ENCODE data around the gene DCLK1.

Gene DCLK1

DNA sequence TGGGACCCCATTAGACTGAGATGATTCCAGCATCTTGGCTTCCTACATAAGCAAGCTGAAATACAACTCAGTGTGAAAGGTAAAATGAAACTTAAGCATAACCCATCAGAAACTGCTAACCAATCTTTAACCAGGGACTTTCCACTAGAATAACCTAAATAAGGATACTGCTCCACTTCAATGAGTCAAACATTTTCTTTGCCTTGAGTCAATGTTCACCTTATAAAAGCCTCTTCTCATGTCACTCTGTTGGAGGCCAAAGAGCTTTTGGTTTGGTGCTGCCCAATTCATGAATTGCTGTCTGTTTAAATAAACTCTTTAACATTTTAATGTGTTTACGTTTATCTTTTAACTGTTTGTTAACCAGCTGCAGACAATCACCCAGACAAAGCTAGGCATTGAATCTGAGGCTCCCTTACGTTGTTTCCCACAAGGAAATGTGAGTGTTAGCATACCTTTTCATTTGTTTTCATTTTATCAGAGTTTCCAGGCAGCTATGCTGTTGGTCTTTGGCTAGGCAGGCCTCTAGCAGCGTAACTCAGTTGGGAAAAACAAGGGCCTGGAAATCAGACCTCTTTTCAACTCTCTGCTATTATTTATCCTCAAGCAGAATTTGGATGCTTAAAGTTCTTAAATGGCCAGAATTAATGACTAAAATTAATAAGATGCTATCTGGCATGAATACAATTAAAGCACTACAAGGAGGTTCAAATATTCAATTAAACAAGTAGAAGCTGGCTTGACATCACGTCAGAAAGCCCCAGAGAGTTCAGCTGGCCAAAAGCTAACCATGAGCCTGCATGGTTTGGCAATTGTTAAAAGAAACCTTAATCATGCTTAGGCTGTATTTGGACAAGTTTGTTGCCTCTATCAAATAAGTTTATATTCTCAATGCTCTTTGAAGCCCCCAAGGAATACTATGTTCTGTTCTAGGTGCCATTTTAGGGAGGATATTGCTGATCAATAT, 200.2 kb downstream of the DCLK1 start:
- no peak for DNase-seq

DNA sequence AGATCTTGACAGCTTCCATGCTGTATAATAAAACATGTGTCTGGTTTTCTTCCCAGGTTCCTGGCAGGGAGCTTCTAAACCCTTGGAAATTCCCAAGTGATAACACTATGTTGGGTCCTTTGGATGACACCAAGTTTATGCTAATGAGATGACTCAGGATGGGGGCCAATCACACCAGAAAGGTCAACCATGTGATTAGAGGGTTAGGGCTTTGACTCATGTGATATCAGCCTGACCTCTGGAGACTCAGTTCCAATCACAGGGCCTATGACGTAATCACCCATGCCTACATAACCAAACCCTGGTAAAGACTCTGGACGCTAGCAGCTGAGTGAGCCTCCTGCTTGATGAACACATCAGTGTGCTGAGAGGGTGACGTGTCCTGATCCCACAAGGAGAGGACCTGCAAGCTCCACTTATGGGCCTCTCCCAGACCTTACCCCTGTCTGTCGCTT, 203.6 kb downstream of the DCLK1 start:
- DNase-seq = no peak

DNA sequence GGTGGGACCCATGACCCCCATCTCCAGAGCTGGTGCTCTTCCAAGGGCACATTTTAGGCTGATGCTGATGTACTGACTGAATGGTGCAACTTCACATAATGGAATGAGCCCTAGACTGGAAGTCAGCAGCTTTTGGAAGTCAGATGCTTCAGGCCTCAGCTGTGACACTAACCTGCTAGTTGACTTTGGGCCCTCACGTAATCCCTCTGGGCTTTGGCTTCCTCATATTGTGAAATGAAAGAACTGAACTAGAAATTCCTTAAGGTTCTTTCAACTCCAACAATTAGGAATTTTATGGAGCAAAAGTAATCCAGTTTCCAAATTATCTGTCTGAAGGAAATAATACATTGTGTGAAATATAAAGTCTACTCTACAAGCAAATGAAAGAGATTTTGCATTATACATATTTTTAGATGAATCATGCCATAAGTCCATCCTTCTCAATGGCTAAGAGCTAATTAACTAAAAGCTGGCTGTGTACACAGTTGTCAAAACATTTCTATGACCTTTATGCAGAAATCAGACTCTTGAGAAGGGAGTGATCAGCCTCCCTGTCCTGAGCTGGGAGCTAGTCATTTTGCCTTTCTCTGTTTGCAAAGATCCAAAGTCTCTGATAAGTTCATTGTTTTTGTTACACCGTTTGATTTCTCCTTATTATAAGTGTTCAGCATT, 204.2 kb downstream of the DCLK1 start:
- DNase-seq = no peak

DNA sequence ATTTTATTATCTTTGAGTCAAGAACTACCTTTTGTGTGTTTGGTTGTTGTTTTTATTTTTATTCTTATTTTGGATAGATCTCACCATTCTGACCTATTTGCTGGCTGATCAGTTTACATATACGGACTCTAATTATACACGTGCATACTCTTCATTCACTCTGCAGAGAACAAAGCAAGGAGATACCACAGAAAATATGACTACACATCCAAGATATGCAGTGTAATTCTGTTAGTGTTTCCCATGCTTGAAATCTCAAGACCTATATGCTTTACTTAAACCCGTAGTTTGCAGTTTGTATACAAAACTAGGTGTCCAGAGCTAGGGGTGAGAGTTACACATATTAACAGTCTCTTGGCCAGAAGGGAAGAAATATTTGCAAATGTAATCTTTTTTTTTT, 205.5 kb downstream of the DCLK1 start:
- no peak for DNase-seq

DNA sequence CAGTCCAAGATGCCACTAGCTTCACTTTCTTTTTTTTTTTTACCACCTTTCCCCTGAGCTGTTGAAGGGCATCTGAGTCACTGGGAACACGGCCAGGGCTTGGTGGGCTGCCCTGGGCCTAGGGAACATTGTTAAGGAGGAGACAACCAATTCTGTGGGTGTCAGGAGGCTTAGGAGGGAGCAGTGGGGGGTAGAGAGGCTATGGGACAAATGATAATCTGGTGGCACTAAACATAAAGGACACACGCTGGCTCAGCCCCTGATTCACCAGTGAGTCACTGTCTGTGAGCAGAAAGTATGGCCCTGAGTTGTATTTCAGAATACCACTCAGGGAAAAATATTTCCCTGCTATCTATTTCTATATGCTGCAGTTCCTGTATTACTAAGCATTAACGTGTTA, 207.8 kb downstream of the DCLK1 start:
- DNase-seq = no peak

DNA sequence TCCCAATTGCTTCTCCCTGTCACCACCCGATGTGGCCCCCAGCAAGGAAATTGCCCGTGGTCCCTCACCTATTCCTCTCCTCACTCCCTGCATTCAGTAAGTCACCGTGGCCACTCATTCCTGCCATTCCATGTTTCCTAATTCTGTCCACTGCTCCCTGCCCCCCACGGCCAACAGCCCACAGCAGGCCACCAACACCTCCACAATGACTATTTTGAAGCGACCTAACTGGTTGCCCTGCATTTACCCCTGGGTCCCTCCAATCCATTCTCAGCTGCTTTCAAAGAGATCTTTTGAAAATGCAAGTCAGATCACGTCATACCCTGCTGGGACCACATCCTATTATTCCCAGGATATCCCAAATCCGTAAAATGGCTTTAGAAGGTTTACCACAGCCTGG, 210.4 kb downstream of the DCLK1 start:
- no peak for DNase-seq

DNA sequence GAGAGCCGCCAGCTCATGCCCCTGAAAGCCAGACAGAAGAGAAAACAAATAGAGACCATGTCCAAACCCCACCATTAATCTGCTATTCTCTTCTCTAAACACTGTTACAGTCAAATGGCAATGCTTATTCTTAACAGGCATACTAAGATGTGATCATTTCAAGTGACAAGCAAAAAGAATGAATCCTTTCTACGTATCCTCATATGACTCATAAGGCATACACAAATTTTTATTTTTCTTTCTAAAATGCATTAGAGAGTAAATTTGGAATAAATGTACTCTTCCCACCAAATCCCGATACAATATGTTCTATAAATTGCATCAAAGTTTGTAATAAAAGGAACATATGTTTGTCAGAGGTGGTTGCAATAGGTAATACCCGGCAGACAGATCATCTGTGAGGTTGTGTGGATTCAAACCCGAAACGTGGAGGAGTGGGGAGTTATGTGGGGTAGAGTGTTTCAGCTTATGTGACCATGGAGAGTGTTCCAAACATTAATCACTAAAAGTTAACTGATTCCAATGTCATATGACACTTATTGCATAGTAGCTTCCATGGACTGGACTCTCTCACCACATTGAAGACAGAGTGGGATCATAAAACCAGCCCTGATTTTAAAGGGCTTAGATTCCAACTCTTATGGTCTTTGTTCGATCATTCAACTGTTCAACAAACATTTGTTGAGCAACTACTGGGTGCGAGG, 213.1 kb downstream of the DCLK1 start:
- no peak for DNase-seq

DNA sequence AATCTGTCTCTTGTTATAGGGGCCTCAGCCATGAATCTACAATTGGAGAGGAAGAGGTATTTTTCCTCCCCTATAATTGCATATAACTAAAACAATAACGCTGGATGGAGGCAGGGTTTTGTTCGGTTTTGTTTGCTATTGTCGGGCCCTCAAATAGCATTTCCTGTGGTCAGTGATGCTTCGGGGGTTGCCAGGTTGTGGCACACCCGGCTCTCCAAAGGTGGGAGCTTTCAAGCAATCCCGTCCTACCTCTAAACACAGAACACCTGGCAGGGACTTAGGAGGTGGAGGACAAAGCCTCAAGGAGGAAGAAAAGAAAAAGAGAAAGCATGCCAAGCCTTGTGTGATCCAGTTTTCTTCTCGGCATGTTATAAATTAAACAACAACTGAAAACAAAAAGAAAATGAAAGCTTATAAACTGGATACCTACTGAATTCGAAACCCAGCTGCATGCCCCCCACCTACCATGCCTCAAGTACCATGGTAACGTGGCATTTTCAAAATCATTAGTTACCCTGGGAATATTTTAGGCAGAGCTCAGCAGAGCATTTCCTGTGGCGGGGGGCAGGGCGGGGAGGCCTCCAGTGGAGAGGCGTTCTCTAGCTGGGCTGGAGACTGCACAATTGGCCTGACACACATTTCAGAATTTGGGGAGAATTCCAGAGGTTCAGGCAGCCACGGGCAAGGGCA, 213.8 kb downstream of the DCLK1 start:
- no peak for DNase-seq

DNA sequence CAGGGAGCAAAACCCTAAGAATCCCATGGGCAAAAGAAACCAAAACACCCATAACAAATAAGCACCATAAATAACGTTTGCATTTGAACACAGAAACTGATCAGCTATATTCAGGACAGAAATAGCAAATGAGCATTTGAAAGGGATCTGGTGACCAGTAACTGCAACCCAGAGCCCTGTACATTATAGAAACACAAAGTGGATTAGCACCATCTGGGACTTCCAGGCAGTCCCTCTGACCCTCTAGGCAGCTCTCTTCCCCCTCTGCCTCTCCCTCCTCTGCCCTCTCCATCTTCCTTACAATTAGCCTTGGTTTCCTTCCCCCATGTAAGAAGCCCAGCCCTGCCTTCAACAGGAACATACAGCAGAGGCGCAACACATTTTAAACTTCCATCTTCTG, 215.0 kb downstream of the DCLK1 start:
- DNase-seq = no peak

DNA sequence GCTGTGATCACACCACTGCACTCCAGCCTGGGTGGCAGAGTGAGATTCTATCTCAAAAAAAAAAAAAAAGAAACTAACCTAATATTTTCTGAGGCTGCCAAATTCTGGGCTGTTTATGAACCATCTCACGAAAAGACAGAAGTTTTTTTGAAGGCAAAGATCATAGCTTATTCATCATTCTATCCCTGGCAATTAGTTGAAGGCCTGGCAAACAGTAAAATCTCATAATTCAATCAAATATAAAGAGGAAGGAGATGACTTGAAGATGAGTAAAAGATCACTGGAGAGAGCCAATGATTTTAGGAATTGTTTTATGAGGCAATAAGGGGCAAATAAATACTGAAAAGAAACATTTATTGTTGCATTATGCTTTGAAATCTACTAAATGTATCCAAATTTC, 216.5 kb downstream of the DCLK1 start:
- DNase-seq = no peak

DNA sequence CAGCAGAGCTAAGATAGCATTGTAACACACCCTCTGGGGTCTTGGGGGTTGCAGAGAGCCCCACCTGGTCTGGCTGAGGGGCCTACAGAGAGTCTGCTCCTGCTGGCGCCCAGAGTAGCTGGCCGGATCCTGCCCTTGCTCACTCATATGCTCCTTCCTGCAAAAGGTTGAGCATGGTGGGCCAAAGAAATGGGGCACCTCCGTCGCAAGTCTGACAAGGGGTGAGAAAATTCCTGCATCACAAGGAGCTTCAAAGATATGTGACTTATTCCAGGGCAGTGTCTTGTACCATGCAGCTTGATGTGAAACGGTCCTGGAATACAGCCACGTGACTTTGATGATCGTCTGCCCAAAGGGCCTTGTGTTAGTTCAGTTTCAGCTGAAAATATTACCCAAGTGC, 218.3 kb downstream of the DCLK1 start:
- DNase-seq = no peak

DNA sequence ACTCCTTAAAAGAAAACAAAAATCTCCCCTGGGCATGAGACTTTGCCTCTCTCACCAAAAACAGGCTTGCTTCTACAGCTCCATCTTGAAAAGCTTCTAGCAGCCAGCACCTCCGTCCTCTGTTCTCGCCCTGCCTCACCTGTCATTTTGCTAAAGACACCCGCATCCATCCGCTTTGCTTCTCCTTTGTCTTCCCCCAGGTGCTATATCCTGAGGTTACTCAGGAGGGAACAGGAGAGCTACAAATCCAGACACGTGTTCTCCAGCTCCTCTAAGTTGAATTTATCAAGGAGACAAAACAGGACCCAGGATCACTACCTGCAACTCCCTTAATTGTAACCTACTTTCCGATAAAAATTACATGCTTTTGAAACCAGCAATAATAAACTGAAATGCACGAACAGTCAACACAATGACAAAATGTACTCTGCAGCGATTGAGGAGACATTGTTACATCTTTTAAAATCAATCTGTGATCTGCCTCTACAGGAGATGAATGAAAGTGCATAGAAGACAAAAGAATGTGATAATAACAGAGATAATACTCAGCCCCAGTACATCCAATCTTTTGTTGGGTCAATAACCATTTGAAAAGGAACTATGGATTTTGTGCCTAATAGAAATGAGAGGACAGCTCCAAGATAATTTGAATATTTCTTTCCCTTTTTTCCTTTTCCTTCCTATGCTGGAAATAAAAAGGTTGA, 221.2 kb downstream of the DCLK1 start:
- no peak for DNase-seq

DNA sequence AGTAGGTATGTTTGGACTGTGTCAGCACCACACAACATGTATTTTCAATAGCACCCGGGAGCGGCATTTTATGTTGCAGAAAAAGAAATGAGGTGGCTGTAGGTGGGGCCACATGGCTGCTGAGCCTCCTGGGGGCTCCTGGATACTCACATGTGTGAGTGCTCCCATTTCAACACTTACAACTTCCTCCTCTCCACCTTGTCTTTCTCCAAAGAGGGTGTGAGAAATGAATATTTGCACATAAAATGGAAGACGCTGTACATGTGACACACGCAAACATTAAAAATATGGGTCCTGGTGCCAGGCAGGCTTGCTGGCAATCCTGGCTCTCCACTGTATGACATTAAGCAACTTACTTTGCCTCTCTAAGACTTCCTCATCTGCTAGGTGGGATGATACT, 222.1 kb downstream of the DCLK1 start:
- no peak for DNase-seq

DNA sequence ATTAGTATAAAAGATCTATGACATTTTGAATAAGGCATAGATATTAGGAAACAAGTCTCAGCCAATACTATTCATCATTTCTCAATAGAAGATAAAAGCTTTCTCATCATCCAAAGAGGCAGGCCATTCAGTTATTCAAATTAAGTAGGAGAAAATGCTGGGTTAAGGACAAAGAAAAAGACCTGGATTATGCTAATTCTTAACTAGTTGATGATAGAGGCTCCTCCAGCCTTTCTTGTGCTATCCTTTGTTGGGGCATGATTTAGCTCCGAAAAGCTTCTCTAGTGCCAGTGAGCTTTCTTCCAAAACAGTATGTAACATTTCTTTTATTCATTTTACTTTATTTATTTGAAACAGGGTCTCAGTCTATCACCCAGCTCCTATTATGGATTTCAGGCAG, 223.0 kb downstream of the DCLK1 start:
- no peak for DNase-seq

DNA sequence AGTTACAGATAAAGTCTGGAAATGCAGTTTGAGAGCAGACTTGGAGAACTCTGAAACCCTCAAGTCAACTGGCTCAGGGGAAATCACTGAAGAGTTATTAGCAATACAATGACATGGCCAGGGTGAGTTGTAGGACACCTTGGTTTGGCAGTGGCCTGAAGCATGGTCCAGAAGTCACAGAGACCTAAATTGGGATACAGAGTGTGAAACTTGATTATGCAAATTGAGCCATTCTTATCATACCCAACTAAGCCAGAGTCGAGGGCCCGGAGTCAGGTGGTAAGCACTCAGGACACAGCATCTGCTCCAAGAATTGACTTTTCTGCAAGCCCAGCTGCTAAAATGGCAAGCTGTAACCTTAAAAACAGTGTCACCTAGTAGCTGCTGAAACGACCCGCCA, 224.5 kb downstream of the DCLK1 start:
- DNase-seq = no peak

DNA sequence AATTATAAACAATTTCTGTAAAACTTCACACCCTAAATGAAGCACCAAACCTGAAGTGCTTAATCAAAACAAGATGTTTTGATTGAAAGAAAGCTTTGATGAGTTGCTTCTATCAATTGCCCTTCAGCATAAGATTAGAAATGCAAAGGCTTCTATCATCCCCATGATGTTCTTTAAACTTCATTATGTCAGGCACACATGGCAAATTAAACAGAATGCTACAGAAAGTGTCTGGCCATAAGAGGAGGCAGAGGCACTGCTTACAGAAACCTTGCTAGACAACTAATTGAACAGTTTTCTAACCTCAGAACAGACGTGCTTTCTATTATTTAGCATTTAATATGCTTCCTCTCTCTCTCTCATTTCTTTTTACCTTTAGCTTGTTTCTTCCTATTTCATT, 228.1 kb downstream of the DCLK1 start:
- DNase-seq = no peak

DNA sequence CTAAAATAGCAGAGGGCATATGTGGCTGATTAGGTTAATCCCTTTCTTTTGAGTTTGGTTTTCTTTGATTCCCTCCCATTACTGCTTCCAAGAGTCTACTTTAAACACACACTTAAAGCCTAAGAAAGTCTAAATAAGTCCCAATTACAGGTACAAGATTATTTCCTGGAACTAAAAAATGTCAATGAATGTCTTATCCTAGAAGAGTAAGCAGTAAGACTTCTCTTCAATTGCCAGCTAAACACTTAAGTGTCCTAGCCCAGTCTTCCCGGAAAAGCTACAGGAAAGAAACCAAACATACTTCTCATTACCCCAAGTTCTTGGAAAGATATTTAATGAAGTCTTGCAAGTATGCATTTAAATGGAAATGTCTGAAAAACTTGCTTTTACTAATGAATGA, 233.1 kb downstream of the DCLK1 start:
- no peak for DNase-seq

DNA sequence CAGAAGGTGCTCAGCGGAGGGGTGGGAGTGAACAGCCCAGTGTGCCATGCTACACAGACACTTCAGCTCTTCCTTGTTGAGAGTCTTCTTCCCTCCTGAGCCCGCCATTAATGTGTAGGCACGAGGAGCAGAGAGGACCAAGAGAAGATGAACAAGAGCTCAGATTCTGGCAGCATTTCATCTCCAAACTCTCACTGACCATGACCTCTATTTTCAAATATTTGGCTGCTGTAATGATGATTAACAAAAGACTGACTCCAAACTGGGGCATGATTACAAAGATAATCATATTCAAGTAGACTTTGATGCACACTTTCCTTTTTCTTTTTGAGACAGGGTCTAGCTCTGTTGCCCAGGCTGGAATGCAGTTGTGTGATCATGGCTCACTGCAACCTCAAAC, 236.5 kb downstream of the DCLK1 start:
- no peak for DNase-seq

DNA sequence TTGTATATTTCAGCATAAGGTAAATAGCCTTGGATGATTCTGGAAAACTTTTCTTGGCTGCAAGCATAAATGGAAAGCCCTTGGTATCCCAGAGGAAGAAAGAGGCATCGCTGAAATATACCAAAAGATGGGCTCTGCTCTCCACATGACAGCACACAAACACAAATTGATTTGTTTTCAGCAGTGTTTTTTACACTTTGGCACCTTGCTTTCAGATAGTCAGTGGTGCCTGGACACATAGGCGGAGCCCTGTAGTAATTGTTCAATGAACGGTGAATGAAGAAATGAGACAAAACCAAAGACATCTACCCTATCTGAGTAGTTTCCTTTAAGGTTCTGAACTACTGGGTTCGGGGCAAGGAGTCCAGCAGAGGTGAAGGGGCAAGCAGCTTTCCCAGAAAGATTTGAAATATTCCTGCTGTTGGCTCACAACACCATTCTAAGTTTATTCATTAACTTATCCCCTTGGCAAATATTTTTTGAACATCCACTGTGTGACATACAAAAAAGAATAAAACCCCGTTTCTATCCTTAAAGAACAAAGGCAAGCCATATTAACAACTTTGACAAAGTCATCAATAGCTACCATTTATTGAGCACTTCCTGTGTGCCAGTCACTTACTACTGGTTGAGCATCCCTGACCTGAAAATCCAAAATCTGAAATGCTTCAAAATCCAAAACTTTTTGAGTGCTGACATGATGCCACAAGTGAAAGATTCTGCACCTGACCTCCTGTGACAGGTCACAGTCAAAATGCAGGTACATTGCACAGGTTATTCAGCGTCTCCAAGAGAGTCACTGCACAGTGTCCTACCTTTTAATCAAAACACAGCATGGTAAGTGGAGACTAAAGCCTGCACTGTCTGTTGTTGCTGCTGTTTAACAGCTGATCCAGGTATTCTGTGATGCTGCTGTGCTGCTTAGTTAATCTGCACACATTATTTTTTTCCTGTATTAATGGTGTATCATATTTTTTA, 238.1 kb downstream of the DCLK1 start:
- no peak for DNase-seq

DNA sequence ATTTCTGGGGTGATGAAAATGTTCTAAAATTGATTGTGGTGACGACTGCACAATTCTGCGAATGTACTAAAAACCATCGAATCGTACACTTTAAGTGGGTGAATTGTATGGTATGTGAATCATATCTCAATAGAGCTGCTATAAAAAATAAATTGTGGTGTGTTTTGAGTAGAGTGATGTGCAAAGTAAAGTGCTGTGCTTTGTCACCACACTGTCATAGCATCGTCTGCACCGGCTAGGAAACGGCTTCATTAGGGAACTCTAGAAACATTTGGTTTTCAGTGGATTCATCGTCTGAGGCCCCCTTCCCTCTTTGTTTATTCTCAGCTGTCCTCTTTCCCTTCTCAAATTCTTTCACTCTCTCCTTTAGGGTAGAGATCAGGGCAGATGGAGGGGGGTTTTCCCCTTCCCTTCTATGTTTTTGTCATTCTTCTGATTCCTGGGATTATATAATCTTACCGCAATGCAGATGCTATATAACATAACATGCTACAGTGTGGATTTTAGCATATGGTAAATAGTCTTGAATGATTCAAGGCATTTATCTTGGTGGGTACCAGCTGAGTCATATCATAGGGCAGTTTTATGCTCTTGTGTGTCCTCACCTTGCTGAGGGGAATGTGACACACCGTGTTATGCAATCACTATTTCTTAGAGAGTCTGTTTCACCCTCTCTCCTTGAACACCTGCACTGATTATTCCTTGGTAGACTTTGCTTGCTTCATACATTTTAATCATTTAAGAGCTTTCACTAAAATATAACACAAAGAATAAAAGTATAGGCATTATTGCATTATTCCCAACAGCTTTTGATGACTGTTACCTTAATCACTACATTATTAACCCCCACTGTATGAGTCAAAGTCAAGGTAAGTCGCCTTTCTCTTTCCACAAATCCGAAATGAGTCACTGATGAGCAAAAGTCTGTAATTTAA, 239.4 kb downstream of the DCLK1 start:
- DNase-seq = no peak
